LNCAP (cell line): ENCODE measurements around the gene TRAPPC13.

Experiments used
- CTCF ChIP-seq: fragments of 450-650 bp; IDR thresholded peaks from 2 replicates; pipeline ENCODE4 v1.5.1; 2017; ENCODE audit warnings: mild to moderate bottlenecking

TRAPPC13 gene

GRCh38 chr5:65624025-65624570 is 729 bp upstream of the TRAPPC13 start, which contains the start of gene TRIM23:
TSS of gene TRIM23 (minus strand) at chr5:65624333. CDS start at chr5:65624274, 59 bp downstream.
- TF ChIP-seq CTCF, result no peak

GRCh38 chr5:65625743-65626142 is 916 bp downstream of the TRAPPC13 start:
- no peak for TF ChIP-seq CTCF

DNA sequence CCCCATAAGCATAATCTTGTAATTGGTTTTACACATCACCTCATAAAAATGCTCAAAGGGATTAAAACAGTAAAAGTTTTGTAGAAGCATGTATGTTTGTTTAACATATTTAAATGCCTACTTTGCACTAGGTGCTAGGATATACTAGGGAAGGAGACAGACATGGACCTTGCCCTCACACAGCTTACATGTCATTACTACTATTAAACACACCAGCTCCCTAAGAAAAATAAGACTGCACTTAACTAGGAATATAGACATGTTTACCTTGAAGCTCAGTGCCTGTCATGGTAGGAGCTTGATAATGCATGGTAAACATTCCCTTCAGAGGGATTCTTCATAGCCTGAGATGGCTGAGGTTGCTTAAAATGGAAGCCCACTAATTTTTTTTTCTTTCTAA is 6.2 kb downstream of the TRAPPC13 start:
- no peak for TF ChIP-seq CTCF

DNA sequence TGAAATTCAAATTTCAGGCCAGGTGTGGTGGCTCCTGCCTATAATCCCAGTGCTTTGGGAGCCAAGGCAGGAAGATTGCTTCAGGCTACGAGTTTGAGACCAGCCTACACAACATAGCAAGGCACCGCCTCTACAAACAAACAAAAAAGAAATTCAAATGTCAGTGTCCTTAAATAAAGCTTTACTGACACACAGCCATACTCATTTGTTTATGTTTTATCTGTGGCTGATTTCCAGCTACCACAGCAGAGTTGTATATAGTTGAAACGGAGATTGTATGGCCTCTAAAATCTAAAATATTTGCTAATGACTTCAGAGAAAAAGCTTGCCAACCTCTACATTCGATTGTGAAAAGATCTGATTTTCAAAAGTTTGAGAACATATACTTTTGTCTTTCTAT is 15.4 kb downstream of the TRAPPC13 start:
- no peak for TF ChIP-seq CTCF

GRCh38 chr5:65646938-65647337 is 22.1 kb downstream of the TRAPPC13 start:
- no peak for TF ChIP-seq CTCF

DNA sequence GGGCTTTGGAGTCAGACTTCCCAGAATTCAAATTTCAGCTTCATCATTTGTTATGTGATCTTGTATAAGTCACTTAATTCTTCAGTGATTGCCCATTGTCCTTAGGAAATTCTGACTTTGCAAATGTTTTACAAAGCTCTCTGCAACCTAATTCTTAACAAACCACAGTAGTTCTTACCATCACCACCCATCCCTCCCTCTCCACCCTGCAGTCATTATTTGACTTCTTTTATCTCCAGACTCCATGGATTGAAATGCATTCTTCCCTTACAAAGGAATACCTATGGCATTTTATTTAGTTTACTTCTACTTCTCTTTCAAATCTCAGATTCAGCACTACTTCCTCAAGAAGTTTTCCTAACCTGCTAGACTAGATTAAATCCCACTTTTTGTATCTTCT is 23.1 kb downstream of the TRAPPC13 start:
- no peak for TF ChIP-seq CTCF

DNA sequence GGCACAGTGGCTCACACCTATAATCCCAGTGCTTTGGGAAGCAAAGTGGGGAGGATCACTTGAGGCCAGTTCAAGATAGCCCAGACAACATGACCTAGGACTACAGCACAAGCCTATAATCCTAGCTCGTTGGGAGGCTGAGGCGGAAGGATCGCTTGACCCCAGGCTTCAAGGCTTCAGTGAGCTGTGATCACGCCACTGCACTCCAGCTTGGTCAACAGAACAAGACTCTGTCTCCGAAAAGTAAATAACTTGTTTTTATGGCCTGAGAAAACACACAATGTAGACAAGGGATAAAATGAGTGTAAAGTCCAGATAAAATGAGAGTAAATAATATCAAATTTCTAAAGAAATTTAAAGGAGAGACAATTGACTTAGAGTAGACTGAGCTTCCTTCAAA is 26.3 kb downstream of the TRAPPC13 start:
- TF ChIP-seq CTCF, result no peak

DNA sequence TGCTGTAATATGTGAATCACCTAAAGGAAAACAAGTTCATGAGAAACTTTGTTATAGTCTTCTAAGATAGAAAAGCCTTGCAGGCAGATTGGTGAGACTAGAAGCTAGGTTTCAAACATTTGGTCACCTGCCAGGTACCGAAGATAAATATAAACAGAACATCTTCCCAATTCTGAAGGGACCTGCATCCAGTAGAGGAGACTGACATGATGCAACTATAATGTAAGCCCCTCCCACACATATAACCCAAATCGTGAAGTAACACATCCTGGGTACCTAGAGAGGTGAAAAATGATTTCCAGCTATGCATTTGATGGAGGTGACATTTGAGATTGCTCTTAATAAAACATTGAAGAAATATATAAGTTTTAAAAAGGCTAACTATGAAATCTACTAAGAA is 29.9 kb downstream of the TRAPPC13 start:
- no peak for TF ChIP-seq CTCF
